A549 (cell line): ENCODE measurements around the gene MYH14. TPM values are rescaled to one million over a fixed set of nuclear protein-coding genes. Genes with fewer than 3 reads are reported as not detected.
"Not testable (repeated sequence)": the region's sequence is repeated elsewhere in the genome, so short reads cannot be mapped to it uniquely, and the experiment has no call there.

Experiments used
- ATAC-seq, 2 experiments: fragments of 200-7000 bp in 1 of 2; fragments of >200 bp in 1 of 2; cut with Nextera tagmentation in 1 of 2; cut with Tn5 transposase in 1 of 2; 3 replicates each; pipeline versions ENCODE4 v1.8.0 to v1.9.1; 2018 to 2020; ENCODE audit warnings: mild to moderate bottlenecking in 1 of 2, moderate library complexity in 1 of 2
- CTCF ChIA-PET: fragments of 300-600 bp; sonication (Branson Sonifier 250); formaldehyde crosslinking; extraction: SDS; loops from one replicate; lab custom pipeline; 2021; ENCODE audit warnings: antibody characterized with exemption, inconsistent platforms; lab: Yijun Ruan, JAX
- POLR2A ChIA-PET: fragments of 350-600 bp; formaldehyde crosslinking; extraction: SDS; loops from one replicate; lab custom pipeline; 2021; ENCODE audit warnings: antibody characterized with exemption, inconsistent platforms; lab: Yijun Ruan, JAX
- DNase-seq, 2 experiments: peaks; one replicate each; pipeline versions ENCODE4 v3.0.0 to v3.0.0-alpha.2; 2011 to 2016; ENCODE audit warnings: low read depth in 1 of 2, low spot score in 1 of 2
- FAIRE-seq: peaks from 2 replicates; lab custom pipeline; 2011; peaks lifted over from hg19 to GRCh38; lab: Jason Lieb, UNC
- H3K27ac ChIP-seq, 2 experiments: fragments of >200 bp; sonication (Bioruptor Twin); formaldehyde crosslinking; 3 replicates each; pipeline ENCODE4 v1.5.1; 2016 to 2017
- H3K4me1 ChIP-seq: fragments of >200 bp; sonication (Bioruptor Twin); formaldehyde crosslinking; 3 replicates; pipeline ENCODE4 v1.6.1; 2016
- H3K4me2 ChIP-seq: fragments of >200 bp; sonication (Bioruptor Twin); formaldehyde crosslinking; 3 replicates; pipeline ENCODE4 v1.6.1; 2016
- H3K4me3 ChIP-seq: fragments of >200 bp; sonication (Bioruptor Twin); formaldehyde crosslinking; 3 replicates; pipeline ENCODE4 v1.5.1; 2016
- H3K9me3 ChIP-seq: fragments of >200 bp; sonication (Bioruptor Twin); formaldehyde crosslinking; 3 replicates; pipeline ENCODE4 v1.6.1; 2016
- CBX2 ChIP-seq: fragments of 200-600 bp; sonication (generic); IDR thresholded peaks from 2 replicates; pipeline ENCODE4 v1.6.1; 2016; ENCODE audit warnings: low read depth, mild to moderate bottlenecking, borderline replicate concordance
- CHD2 ChIP-seq: fragments of 150-350 bp; IDR thresholded peaks from 2 replicates; pipeline ENCODE4 v1.6.1; 2014; ENCODE audit warnings: low read length; ENCODE audit not compliant: partially characterized antibody
- EHF ChIP-seq: fragments of 250-450 bp; sonication (Bioruptor Pico); IDR thresholded peaks from 2 replicates; pipeline ENCODE4 v1.5.0; 2020; ENCODE audit warnings: mild to moderate bottlenecking
- EP300 ChIP-seq, 2 experiments: fragments of >200 bp; sonication (Bioruptor Twin); formaldehyde crosslinking; IDR thresholded peaks; 2 replicates in 1 of 2; 3 replicates in 1 of 2; pipeline ENCODE4 v1.6.1; 2016 to 2017
- FOSL2 ChIP-seq, 2 experiments: fragments of 450-650 bp in 1 of 2; fragments of >200 bp in 1 of 2; sonication (Bioruptor Twin) in 1 of 2; formaldehyde crosslinking; IDR thresholded peaks; 2 replicates each; pipeline versions ENCODE4 v1.5.0 to v1.6.1; 2016 to 2020; ENCODE audit warnings: mild to moderate bottlenecking in 1 of 2, moderate library complexity in 1 of 2
- FOXS1 ChIP-seq: fragments of 250-450 bp; sonication (Bioruptor Pico); IDR thresholded peaks from 2 replicates; pipeline ENCODE4 v1.5.0; 2020; ENCODE audit warnings: mild to moderate bottlenecking, moderate library complexity
- GATA3 ChIP-seq: IDR thresholded peaks from 2 replicates; pipeline ENCODE4 v1.6.1; 2012; ENCODE audit warnings: borderline replicate concordance
- HEYL ChIP-seq: fragments of 250-450 bp; sonication (Bioruptor Pico); IDR thresholded peaks from 2 replicates; pipeline ENCODE4 v1.8.0; 2021; ENCODE audit warnings: mild to moderate bottlenecking, moderate library complexity
- JUN ChIP-seq, 2 experiments: fragments of >200 bp; sonication (Bioruptor Twin); formaldehyde crosslinking; IDR thresholded peaks; 2 replicates in 1 of 2; 3 replicates in 1 of 2; pipeline ENCODE4 v1.6.1; 2016 to 2017
- JUNB ChIP-seq: fragments of >200 bp; sonication (Bioruptor Twin); formaldehyde crosslinking; IDR thresholded peaks from 2 replicates; pipeline ENCODE4 v1.6.1; 2016
- MAZ ChIP-seq: fragments of 150-350 bp; IDR thresholded peaks from 2 replicates; pipeline ENCODE4 v1.6.1; 2014; ENCODE audit warnings: antibody characterized with exemption, low read depth, low read length, borderline replicate concordance
- NFE2L2 ChIP-seq: fragments of 150-350 bp; conservative IDR thresholded peaks from 2 replicates; pipeline ENCODE4 v1.6.1; 2014; ENCODE audit warnings: low read length
- PHF8 ChIP-seq: fragments of 200-600 bp; sonication (generic); IDR thresholded peaks from 2 replicates; pipeline ENCODE4 v1.6.1; 2016; ENCODE audit warnings: low read depth, mild to moderate bottlenecking, antibody characterized with exemption, moderate library complexity, borderline replicate concordance
- POLR2A ChIP-seq: IDR thresholded peaks from 2 replicates; pipeline ENCODE4 v1.6.1; 2012; ENCODE audit warnings: mild to moderate bottlenecking, low read length
- RAD21 ChIP-seq, 2 experiments: fragments of >200 bp in 1 of 2; sonication (Bioruptor Twin) in 1 of 2; formaldehyde crosslinking in 1 of 2; IDR thresholded peaks in 1 of 2; conservative IDR thresholded peaks in 1 of 2; 2 replicates in 1 of 2; 3 replicates in 1 of 2; pipeline ENCODE4 v1.6.1; 2012 to 2018; ENCODE audit warnings: inconsistent platforms in 1 of 2
- RFX5 ChIP-seq: fragments of 450-650 bp; IDR thresholded peaks from 2 replicates; pipeline ENCODE4 v1.7.1; 2014; ENCODE audit warnings: antibody characterized with exemption, mild to moderate bottlenecking, moderate library complexity
- SREBF2 ChIP-seq: fragments of 450-650 bp; IDR thresholded peaks from 2 replicates; pipeline ENCODE4 v1.6.1; 2014; ENCODE audit warnings: mild to moderate bottlenecking, moderate library complexity
- TFCP2L1 ChIP-seq: fragments of 250-450 bp; sonication (Bioruptor Pico); IDR thresholded peaks from 2 replicates; pipeline ENCODE4 v1.5.0; 2021; ENCODE audit warnings: mild to moderate bottlenecking
- TP53 ChIP-seq: fragments of 250-450 bp; sonication (Bioruptor Pico); IDR thresholded peaks from 2 replicates; pipeline ENCODE4 v1.5.0; 2021; ENCODE audit warnings: mild to moderate bottlenecking, moderate library complexity
- ZC3H11A ChIP-seq: fragments of 450-650 bp; IDR thresholded peaks from 2 replicates; pipeline ENCODE4 v1.6.1; 2014; ENCODE audit warnings: antibody characterized with exemption, mild to moderate bottlenecking
- WGBS: methylation state at CpG from one replicate; pipeline ENCODE4 v1.1.6; 2017; ENCODE audit errors: missing lambda C conversion rate; 5-methylcytosine and 5-hydroxymethylcytosine counted together
- polyA plus RNA-seq, 4 experiments: library from polyadenylated mRNA; depleted of rRNA in 3 of 4; stranded (reverse); fragments of >200 nt; fragmentation: RNase III in 1 of 4; extraction: RNeasy Plus Mini Kit Qiagen cat#74134 plus additional on column Dnase treatment in 1 of 4; gene quantifications; 2 replicates in 3 of 4; 3 replicates in 1 of 4; pipeline ENCODE4 v1.2.3, GENCODE V29; 2011 to 2017
- TF ChIP-seq, protein P1 (sequence below): fragments of >200 bp; sonication (Bioruptor Twin); formaldehyde crosslinking; IDR thresholded peaks from 3 replicates; pipeline ENCODE4 v1.5.1; 2016
- TF ChIP-seq, protein P2 (sequence below): IDR thresholded peaks from 2 replicates; pipeline ENCODE4 v1.6.1; 2012
- TF ChIP-seq, protein P3 (sequence below): fragments of >200 bp; sonication (Bioruptor Twin); formaldehyde crosslinking; IDR thresholded peaks from 2 replicates; pipeline ENCODE4 v1.6.1; 2016
- TF ChIP-seq, protein P4 (sequence below): fragments of 250-450 bp; sonication (Bioruptor Pico); IDR thresholded peaks from 2 replicates; pipeline ENCODE4 v1.5.0; 2020; ENCODE audit warnings: low read depth, mild to moderate bottlenecking, moderate library complexity

Gene MYH14
- polyA plus RNA-seq, 2 of the 4 experiments (the other 2 are of a cell fraction) = 4.0 to 7.0 TPM

DNA sequence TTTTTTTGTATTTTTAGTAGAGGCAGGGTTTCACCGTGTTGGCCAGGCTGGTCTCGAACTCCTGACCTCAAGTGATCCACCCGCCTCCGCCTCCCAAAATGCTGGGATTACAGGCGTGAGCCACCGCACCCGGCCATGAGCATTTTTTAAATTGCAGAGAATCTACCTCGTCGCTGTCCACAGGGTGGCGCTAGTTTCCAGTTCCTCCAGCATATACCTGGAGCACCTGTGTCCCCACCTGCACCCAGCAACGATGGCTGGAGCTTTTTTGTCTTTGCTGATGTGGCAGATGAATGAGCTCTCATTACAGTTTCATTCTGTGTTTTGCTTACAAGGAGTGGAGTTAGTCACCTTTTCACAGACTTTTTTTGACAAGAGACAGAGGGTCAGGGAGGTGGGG, 34.1 kb downstream of the MYH14 start:
- POLR2A ChIA-PET, H3K27ac ChIP-seq, FAIRE-seq, DNase-seq, H3K4me3 ChIP-seq, H3K4me2 ChIP-seq, H3K9me3 ChIP-seq: not testable (repeated sequence)
- ATAC-seq = peak in 1 of 2 experiments; percentile 41; a peak in 1 of 6 replicates
- peaks cover 12% of the 10 kb centered on the region; the same call in 2 of the 3 replicates for H3K4me1 ChIP-seq
- CTCF ChIA-PET = interaction anchor here (0.8 to 2.5 kb wide), 10 partner anchors 9 to 91 kb away, joined by 3 to 8 read pairs (median 3); no protein-coding TSS in a partner anchor
- 46% methylated on average over 11 of the region's 11 CpGs for WGBS
- TF ChIP-seq, protein P1, sequence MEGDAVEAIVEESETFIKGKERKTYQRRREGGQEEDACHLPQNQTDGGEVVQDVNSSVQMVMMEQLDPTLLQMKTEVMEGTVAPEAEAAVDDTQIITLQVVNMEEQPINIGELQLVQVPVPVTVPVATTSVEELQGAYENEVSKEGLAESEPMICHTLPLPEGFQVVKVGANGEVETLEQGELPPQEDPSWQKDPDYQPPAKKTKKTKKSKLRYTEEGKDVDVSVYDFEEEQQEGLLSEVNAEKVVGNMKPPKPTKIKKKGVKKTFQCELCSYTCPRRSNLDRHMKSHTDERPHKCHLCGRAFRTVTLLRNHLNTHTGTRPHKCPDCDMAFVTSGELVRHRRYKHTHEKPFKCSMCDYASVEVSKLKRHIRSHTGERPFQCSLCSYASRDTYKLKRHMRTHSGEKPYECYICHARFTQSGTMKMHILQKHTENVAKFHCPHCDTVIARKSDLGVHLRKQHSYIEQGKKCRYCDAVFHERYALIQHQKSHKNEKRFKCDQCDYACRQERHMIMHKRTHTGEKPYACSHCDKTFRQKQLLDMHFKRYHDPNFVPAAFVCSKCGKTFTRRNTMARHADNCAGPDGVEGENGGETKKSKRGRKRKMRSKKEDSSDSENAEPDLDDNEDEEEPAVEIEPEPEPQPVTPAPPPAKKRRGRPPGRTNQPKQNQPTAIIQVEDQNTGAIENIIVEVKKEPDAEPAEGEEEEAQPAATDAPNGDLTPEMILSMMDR = peak; percentile 43
- TF ChIP-seq RAD21 (conservative IDR thresholded peaks at IDR 0.05 in 1 of 2, IDR thresholded peaks at IDR 0.05 in 1 of 2) = 0 out of 5 replicates have a peak, but pooled peaks of 1 of the 2 experiments have one; percentile 18

DNA sequence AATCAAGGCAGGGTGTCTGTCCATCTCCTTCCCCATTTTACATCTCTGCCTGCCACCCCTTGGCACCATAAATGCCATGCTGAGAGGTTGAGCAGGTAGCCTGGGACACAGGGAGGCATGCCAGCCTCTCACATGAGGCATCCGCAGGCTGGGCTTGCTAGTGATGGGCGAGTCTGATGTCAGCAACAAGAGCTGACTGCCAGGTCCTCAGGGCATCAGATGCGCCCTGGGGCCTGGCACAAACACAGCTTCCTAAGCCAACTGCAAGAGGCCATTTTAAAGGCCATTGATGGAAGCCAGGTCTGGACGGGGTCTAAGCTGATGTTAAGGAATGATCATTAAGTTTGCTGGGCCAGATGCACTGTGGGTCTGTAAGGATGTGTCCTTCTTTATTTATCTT, 34.6 kb downstream of the MYH14 start:
- FAIRE-seq (no peak), ATAC-seq (no peak), DNase-seq (no peak)
- TF ChIP-seq HEYL (CRISPR knock-in tag) (no peak), TFCP2L1 (CRISPR knock-in tag) (no peak), FOSL2 (IDR thresholded peaks at IDR 0.05) (no peak), FOSL2 (CRISPR knock-in tag; IDR thresholded peaks at IDR 0.05) (no peak), RFX5 (no peak), EP300 (IDR thresholded peaks at IDR 0.05) (no peak), PHF8 (no peak), JUNB (no peak)
- TF ChIP-seq, protein P2, sequence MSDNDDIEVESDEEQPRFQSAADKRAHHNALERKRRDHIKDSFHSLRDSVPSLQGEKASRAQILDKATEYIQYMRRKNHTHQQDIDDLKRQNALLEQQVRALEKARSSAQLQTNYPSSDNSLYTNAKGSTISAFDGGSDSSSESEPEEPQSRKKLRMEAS = no peak
- TF ChIP-seq, protein P1 = no peak
- H3K9me3 ChIP-seq = no peaks in the 10 kb centered on the region
- no peak overlapping the region for H3K27ac ChIP-seq
- 88% methylated on average over 4 of the region's 4 CpGs for WGBS
- no peak overlapping the region for H3K4me2 ChIP-seq
- H3K4me1 ChIP-seq = peaks cover 12% of the 10 kb centered on the region; the same call in 2 of the 3 replicates
- no peak overlapping the region for H3K4me3 ChIP-seq
- POLR2A ChIA-PET = no interaction called here
- CTCF ChIA-PET = interaction anchor here (0.8 to 2.5 kb wide), 10 partner anchors 8 to 90 kb away, joined by 3 to 8 read pairs (median 3); no protein-coding TSS in a partner anchor

DNA sequence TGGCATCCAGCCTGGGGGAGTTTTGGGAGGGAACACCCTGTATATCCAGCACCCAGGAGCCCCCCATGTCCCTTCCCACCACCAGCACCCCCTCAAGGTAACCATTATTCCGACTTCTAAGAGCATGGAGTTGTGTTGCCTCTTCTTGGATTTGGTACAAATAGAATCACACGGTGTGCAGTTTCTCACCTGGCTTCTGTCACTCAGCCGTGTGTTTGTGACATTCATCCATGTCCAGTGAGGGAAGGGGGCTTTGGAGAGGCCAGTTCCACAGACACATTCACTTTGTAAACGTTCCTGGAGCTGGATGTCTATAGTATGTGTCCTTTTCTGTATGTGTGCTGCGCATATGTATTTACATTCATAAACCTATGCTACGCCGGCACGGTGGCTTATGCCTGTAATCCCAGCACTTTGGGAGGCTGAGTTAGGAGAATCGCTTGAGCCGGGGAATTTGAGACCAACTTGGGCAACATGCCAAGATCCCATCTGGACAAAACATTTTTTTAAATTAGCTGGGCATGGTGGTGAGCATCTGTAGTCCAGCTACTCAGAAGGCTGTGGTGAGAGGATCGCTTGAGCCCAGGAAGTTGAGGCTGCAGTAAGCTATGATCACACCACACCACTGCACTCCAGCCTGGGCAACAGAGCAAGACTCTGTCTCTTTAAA, 36.6 kb downstream of the MYH14 start:
- peaks cover 4% of the 10 kb centered on the region; the same call in 1 of the 3 replicates for H3K4me1 ChIP-seq
- no peak for DNase-seq
- POLR2A ChIA-PET = no interaction called here
- no peak for TF ChIP-seq NFE2L2
- no peak for TF ChIP-seq RFX5
- TF ChIP-seq SREBF2 = no peak
- TF ChIP-seq JUN (IDR thresholded peaks at IDR 0.05) = no peak
- no peak for TF ChIP-seq FOXS1 (CRISPR knock-in tag)
- no peak for TF ChIP-seq CBX2
- TF ChIP-seq, protein P3, sequence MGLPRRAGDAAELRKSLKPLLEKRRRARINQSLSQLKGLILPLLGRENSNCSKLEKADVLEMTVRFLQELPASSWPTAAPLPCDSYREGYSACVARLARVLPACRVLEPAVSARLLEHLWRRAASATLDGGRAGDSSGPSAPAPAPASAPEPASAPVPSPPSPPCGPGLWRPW = no peak
- TF ChIP-seq POLR2A = no peak
- no peak for TF ChIP-seq CHD2
- TF ChIP-seq ZC3H11A = no peak
- TF ChIP-seq MAZ = no peak
- TF ChIP-seq GATA3 = no peak
- TF ChIP-seq, protein P4, sequence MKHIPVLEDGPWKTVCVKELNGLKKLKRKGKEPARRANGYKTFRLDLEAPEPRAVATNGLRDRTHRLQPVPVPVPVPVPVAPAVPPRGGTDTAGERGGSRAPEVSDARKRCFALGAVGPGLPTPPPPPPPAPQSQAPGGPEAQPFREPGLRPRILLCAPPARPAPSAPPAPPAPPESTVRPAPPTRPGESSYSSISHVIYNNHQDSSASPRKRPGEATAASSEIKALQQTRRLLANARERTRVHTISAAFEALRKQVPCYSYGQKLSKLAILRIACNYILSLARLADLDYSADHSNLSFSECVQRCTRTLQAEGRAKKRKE (CRISPR knock-in tag) = no peak
- TF ChIP-seq EP300 (IDR thresholded peaks at IDR 0.05) = no peak
- no peak for TF ChIP-seq EHF (CRISPR knock-in tag)
- TF ChIP-seq TP53 = no peak
- 76% methylated on average over 11 of the region's 11 CpGs for WGBS
- no peak overlapping the region for H3K4me2 ChIP-seq
- H3K4me3 ChIP-seq = no peak overlapping the region
- ATAC-seq = no peak; a peak in 1 of 6 replicates
- H3K9me3 ChIP-seq = no peaks in the 10 kb centered on the region
- FAIRE-seq = no peak
- CTCF ChIA-PET = interaction anchor here (1.0 to 1.7 kb wide), 2 partner anchors 10 to 19 kb away, joined by 3 to 5 read pairs; no protein-coding TSS in a partner anchor
- no peak overlapping the region; a peak in 1 of 6 replicates for H3K27ac ChIP-seq
